Measurements from ENCODE around the gene ANKH. TPM values are rescaled to one million over a fixed set of nuclear protein-coding genes. Genes with fewer than 3 reads are reported as not detected.

Gene ANKH
- total RNA-seq, 1 experiment from 2014 or later: 4.7 TPM

- CTCF ChIA-PET: no interaction called here
- Mint-ChIP-seq H3K9me3 (ENCODE audit: unreplicated experiment) (no peaks in the 10 kb centered on the region), H3K27me3 (ENCODE audit: insufficient read depth, unreplicated experiment) (no peaks in the 10 kb centered on the region), H3K4me3 (ENCODE audit: unreplicated experiment) (no peak overlapping the region), H3K36me3 (ENCODE audit: insufficient read depth, unreplicated experiment) (peaks cover 62% of the 10 kb centered on the region), H3K27ac (ENCODE audit: unreplicated experiment) (no peak overlapping the region), H3K4me1 (ENCODE audit: low read depth, unreplicated experiment) (no peaks in the 10 kb centered on the region)
- POLR2A ChIA-PET: no interaction called here
- no peak for TF ChIP-seq CTCF (IDR thresholded peaks at IDR 0.05; ENCODE audit: insufficient read depth in 1 of 2, low read depth in 1 of 2, low read length in 1 of 2, severe bottlenecking in 1 of 2, unreplicated experiment in 1 of 2)
- no TSS peak for BruUV-seq (replicated peaks)
- no peak for DNase-seq
- H3K4me3 ChIP-seq (ENCODE audit: low read depth, low read length): no peak overlapping the region
- H3K9me3 ChIP-seq: no peaks in the 10 kb centered on the region
- H3K36me3 ChIP-seq (ENCODE audit: control insufficient read depth, insufficient read depth, low read length): no peaks in the 10 kb centered on the region; the same call in 1 of the 2 replicates
- no peaks in the 10 kb centered on the region for H3K27me3 ChIP-seq (replicated peaks; ENCODE audit: control insufficient read depth, insufficient read depth, low read length)
- H3K4me1 ChIP-seq: no peaks in the 10 kb centered on the region
- intact Hi-C loops (cut with micrococcal nuclease; ENCODE audit: unreplicated experiment): no loop called here
Observed at GRCh38 chr5:14705556-14705955, 166.0 kb downstream of the ANKH start.

DNA sequence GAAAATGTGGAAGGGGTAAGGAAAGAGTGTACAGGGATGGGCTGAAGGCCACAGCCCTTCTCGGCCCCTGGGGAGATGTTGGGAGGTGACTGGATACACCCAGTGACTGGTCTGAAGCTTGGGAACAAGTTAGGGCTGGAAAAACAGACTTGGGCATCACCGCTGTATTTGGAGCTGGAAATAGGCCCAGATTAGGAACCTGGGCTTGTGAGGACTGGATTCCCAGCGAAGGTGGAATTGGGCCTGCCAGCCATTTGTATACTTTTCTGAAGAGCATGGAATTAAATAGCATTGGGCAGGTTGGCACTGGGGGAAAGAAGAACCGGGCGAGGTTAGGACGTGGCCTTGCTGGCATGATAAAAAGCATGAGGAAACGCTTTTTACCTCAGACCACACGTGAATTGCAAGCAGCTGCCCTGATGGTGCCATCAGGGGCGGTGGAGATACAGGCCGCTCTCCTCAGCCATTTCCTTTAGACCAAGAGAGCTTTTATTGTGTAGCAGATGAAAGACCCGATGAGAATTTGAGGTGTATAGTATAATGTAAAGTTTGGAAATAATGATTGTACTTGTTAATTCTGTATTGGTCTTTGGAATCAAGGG, 169.2 kb downstream of the ANKH start:
- TF ChIP-seq CTCF (IDR thresholded peaks at IDR 0.05; ENCODE audit: insufficient read depth in 1 of 2, low read depth in 1 of 2, low read length in 1 of 2, severe bottlenecking in 1 of 2, unreplicated experiment in 1 of 2): no peak
- Histone ChIP-seq H3K9me3 (no peaks in the 10 kb centered on the region), H3K4me1 (no peaks in the 10 kb centered on the region), H3K27me3 (replicated peaks; ENCODE audit: control insufficient read depth, insufficient read depth, low read length) (no peaks in the 10 kb centered on the region), H3K4me3 (ENCODE audit: low read depth, low read length) (no peak overlapping the region), H3K36me3 (ENCODE audit: control insufficient read depth, insufficient read depth, low read length) (no peaks in the 10 kb centered on the region; the same call in 1 of the 2 replicates)
- ChIA-PET CTCF (no interaction called here), POLR2A (no interaction called here)
- Mint-ChIP-seq H3K9me3 (ENCODE audit: unreplicated experiment) (no peaks in the 10 kb centered on the region), H3K27ac (ENCODE audit: unreplicated experiment) (peak overlapping the region; percentile 63), H3K4me3 (ENCODE audit: unreplicated experiment) (no peak overlapping the region), H3K4me1 (ENCODE audit: low read depth, unreplicated experiment) (no peaks in the 10 kb centered on the region), H3K36me3 (ENCODE audit: insufficient read depth, unreplicated experiment) (peaks cover 58% of the 10 kb centered on the region), H3K27me3 (ENCODE audit: insufficient read depth, unreplicated experiment) (no peaks in the 10 kb centered on the region)
- intact Hi-C loops (cut with micrococcal nuclease; ENCODE audit: unreplicated experiment): no loop called here
- BruUV-seq (replicated peaks): no TSS peak
- DNase-seq: no peak

- ChIA-PET CTCF (no interaction called here), POLR2A (no interaction called here)
- Mint-ChIP-seq H3K4me1 (ENCODE audit: low read depth, unreplicated experiment) (no peaks in the 10 kb centered on the region), H3K36me3 (ENCODE audit: insufficient read depth, unreplicated experiment) (peaks cover 60% of the 10 kb centered on the region), H3K27me3 (ENCODE audit: insufficient read depth, unreplicated experiment) (no peaks in the 10 kb centered on the region), H3K27ac (ENCODE audit: unreplicated experiment) (peak overlapping the region; percentile 63), H3K9me3 (ENCODE audit: unreplicated experiment) (no peaks in the 10 kb centered on the region), H3K4me3 (ENCODE audit: unreplicated experiment) (no peak overlapping the region)
- Histone ChIP-seq H3K9me3 (no peaks in the 10 kb centered on the region), H3K4me1 (no peaks in the 10 kb centered on the region), H3K36me3 (ENCODE audit: control insufficient read depth, insufficient read depth, low read length) (no peaks in the 10 kb centered on the region), H3K4me3 (ENCODE audit: low read depth, low read length) (no peak overlapping the region), H3K27me3 (replicated peaks; ENCODE audit: control insufficient read depth, insufficient read depth, low read length) (no peaks in the 10 kb centered on the region)
- no TSS peak for BruUV-seq (replicated peaks)
- no peak for TF ChIP-seq CTCF (IDR thresholded peaks at IDR 0.05; ENCODE audit: insufficient read depth in 1 of 2, low read depth in 1 of 2, low read length in 1 of 2, severe bottlenecking in 1 of 2, unreplicated experiment in 1 of 2)
- no peak for DNase-seq
- intact Hi-C loops (cut with micrococcal nuclease; ENCODE audit: unreplicated experiment): no loop called here
Observed at GRCh38 chr5:14701556-14701955, 170.0 kb downstream of the ANKH start.

Data from Caco-2 (cell line).